HG03521 (cell line): ENCODE results near the gene C1orf122.

Experiments used
- ATAC-seq: cut with Tn5 transposase; IDR thresholded peaks from one replicate; pipeline ENCODE4 v1.9.1; 2021; ENCODE audit warnings: mild to moderate bottlenecking, moderate library complexity; ENCODE audit not compliant: unreplicated experiment

C1orf122 gene

DNA sequence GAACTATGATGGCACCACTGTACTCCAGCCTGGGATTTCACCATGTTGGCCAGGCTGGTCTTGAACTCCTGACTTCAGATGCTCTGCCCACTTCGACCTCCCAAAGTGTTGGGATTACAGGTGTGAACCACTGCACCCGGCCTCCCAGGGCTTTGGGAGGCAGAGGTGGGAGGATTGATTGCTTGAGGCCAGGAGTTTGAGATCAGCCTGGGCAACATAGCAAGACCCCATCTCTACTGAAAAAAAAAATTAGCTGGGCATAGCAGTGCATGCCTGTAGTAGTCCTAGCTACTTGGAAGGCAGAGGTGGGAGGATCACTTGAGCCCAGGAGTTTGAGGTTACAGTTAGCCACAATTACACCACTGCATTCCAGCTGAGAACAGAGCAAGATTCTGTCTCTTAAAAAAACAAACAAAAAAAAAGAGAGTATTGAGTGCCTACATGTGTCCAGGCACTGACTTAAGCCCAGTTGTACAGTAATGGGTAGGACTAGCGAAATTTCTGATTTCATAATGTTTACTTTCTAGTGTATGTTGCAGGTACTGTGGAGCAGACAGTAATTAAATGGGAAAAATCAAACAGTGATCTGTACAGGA, 9.7 kb upstream of the C1orf122 start:
- no peak for ATAC-seq

DNA sequence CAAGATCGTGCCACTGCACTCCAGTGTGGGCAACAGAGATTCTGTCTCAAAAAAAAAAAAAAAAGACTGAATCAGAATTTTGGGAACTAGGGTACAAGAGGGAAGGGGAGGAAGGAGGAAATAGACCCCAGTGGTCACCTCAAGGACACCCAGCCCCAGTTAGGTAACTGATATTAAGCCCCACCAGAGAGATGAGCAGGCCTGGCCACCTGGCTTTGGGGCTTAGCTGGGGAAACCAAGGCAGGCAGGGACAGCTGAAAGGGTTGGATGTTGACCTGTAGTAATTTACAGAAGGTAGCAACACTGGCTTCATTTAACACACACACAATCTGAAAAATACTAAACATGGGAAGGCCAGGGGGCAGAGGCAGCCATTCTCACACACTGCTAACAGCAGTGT, 5.2 kb upstream of the C1orf122 start:
- ATAC-seq, result no peak

DNA sequence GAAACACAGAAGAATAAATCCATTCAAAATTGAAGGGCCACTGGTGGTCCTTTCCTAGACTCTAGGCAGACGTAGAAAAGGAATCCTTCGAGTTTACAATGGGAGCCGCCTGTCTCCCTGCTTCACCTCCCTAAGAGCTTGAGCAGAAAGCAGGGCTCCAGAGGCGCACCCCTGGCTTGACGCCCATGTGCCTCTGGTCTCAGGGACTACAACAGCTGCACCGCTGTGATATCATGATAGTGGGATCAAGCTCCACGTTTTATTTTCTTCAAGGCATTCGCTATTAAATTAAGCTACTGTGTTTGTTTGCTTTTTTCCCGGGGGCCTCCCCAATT, 403 bp upstream of the C1orf122 start:
- ATAC-seq, result no peak

DNA sequence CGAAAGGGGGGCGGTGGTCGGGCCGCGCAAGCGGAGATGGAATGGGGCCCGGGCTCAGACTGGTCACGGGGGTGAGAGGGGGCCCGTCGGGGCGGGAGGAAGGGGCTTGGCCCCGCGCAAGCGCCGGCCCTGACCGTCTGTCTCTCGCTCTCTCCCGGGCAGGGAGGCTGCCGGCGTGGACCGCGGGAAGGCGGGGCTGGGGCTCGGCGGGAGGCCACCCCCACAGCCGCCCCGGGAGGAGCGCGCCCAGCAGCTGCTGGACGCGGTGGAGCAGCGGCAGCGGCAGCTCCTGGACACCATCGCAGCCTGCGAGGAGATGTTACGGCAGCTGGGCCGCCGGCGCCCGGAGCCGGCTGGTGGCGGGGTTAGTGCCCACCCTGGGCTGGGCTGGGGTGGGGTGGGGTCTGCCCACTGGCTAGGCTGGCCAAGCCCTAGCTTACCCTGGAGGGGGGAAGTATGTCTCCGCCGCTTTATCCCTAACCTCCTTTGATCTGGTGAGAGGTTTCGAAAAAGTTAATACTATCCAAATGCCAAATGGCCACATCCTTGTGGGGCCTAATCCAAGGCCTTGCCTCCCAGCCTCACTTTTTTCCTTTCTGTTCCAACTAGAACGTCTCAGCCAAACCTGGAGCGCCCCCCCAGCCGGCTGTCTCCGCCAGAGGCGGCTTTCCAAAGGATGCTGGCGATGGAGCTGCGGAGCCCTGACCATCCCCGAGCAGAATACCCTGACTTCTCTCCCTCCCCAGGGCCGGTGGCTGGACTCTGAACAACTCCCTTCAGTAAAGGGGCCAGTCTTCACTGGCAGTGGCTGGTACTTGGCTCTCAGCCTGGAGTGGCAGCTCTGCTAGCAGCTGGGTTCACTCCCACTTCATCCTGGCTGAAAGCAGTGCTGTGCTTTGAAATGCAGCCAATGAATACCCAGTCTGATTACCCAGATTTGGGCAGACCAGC, 1.1 kb downstream of the C1orf122 start:
- ATAC-seq, result peak; percentile 22

DNA sequence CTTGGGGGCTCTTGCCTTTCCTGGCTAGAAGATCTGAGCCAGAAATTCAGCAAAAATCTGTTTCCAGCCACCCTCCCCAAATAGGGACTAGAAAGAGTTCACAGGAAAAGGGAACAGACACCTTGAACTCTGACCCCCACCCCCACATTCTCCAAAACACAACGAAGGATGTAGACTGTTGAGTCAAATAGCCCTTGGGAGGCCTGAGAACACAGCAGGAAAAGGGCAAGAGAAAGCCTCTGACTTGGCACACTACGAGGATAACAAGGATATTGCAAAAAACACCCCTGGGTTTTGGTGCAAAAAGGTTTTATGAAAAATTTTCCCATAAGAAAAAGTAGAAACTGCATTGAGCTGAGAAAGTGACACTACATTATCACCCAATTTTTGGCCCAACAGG, 2.4 kb downstream of the C1orf122 start:
- no peak for ATAC-seq

DNA sequence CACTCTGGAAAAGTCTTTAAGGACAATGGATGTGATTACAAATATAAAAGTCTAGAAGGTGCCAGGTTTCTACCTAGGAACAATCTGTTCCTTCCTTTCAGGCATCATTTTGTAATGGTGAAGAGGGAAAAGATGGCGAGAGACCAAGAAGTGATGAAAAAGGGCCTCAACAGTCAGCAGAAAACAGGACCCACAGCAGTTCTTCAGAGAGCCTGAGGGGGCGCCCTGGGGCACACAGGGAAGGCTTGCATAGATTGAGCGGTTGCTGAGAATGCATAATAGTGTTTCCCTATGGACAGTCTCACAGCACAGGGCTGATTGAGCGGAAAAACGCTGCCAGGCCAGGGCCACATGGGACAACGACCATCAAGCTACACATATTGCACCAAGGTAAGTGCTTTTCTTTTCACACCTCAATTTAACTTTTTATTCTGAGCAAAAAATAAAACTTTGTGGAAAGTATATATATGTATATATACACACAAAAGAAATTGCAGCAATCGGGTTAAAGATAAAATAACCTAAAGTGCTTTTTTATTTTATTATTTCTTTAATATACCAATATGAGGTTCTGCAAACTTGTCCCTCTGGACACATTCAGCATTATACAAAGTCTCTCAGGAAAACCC, 3.6 kb downstream of the C1orf122 start:
- ATAC-seq, result no peak

DNA sequence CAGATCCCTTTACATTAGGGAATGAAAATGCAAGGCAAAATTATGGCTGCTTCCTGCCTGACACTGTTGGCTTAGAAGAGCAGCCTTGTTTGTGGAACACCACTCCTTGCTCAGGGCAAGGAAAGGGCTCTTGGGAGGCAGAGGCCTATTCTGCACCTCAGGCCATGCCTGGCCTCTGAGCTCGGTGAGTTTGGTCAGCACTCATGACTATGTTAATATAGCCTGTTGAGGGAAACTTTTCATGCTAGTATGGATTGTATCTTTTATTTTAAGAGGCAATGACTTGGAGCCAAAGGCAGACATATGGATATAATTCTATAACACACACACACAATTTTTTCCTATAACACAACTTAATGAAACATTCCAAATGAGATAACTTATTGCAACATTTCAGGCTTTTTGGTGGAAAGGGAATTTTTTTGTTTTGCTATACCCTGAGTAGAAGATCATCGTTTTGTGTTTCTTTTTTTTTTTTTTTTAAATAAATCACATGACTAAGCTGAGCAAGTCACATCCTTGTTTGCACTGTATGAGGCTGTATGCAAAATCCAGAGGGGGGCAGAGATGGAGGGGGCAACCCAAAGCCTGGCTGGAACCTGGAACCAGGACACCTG, 6.0 kb downstream of the C1orf122 start:
- no peak for ATAC-seq

DNA sequence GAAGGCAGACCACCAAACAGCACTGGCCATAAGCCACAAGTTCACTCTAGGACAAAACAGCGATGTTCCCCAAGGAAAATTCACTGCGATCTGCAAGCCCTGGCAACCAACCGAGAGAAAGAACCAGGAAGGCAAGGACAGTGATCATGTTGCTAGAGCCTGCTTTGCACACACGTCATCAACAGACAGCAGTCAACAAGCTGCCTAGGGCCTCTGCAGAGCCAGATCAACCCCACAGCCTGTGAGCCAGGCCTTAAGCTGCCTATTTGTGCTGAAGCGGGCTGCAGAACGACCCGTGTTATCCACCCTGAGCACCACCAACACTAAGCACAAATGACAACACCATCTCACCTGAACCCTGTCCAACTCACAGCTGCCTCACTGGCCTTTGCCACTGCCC, 6.7 kb downstream of the C1orf122 start:
- no peak for ATAC-seq

DNA sequence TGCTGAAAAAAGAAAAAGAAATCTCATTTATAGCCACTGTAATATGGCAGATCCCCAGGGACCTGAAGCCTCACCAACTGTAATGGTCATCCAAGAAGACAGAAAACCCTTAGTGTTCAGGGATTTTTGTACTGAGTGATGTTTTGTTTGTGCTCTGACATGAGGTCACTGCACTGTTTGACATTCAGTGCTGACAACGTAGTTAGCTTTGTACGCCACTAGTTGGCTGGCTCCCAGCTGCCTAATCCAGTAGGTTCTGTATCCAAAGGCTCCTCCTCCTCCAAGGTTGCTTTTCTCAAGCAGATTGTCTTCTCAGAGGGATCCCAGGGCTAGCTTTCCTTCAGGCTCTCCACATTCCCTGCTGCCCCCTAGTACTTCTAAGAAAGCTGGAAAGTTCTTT, 9.9 kb downstream of the C1orf122 start:
- no peak for ATAC-seq

DNA sequence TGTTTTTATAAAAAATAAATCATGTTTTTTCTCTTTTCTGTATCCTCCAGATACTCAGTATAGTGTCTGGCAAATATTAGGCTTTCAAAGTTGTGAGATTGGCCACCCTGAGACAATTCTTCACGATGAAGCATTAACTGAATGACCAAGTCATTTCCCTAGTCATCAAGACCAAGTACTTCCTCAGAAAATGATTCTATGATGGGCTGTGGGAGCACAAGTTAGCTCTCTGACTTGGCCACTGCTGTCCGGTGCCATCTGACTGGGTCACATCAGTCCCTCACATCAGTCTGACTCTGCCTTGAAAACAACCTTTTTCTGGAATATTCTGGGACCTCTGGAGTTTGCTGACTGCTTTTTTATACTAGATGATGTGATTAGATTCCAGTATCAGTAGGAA, 13.9 kb downstream of the C1orf122 start:
- ATAC-seq, result no peak

DNA sequence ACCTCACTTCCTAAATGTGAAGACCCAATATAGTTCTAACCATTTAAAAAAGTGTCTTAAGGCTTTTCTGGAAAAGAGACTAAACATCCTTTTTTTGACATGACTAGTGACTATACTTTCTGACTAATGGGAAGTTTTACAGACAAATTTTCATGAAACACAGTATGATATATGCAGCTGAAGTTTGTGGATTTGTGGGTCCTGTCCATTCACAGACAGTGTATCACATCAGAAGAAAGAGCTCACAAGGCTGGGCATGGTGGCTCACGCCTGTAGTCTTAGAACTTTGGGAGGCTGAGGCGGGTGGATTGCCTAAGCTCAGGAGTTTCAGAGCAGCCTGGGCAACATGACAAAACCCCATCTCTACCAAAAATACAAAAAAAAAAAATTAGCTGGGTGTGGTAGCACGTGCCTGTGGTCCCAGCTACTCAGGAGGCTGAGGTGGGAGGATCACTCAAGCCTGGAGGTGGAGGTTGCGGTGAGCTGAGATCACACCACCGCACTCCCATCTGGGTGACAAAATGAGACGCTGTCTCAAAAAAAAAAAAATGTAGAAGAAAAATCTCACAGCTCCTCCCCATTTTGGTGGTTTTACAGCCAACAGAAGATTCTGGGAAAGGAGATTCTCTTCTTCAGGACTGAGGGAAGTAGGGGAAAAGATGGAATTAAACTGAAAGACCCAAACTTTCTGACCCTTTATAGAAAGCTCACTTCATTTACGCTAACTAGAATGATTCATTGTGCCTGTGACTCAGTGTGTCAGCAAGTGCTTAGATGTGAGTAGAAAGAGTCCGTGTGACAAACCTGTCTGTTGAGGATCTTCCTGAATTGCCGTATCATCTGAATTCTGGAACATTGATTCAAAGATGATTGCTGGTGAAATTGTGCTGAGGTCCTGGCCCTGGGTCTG, 15.6 kb downstream of the C1orf122 start:
- ATAC-seq, result no peak

DNA sequence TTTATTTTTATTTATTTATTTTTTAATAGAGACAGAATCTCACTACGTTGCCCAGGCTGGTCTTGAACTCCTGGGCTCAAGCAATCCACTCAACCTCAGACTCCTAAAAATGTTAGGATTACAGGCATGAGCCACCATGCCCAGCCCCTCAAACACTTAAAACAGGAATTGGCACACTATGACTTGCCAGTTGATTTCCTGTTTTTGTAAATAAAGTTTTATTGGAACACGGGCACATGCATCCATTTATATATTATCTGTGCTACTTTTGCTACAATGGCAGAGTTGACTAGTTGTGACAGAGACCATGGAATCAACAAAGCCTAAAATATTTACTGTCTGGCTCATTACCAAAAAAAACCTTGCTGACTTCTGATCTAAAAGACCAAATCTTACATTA, 16.4 kb downstream of the C1orf122 start:
- no peak for ATAC-seq

DNA sequence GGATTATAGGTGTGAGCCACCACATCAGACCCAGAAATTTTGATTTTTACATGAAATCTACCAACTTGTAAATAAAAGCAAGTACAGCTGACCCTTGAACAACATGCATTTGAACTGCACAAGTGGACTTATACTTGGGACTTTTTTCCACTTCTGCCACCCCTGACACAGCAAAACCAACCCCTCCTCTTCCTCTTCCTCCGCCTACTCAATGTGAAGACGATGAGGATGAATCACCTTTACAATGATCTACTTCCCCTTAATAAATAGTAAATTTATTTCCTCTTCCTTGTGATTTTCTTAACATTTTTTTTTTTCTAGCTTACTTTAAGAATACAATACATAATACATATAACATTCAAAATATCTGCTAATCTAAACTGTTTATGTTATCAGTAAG, 17.9 kb downstream of the C1orf122 start:
- no peak for ATAC-seq

DNA sequence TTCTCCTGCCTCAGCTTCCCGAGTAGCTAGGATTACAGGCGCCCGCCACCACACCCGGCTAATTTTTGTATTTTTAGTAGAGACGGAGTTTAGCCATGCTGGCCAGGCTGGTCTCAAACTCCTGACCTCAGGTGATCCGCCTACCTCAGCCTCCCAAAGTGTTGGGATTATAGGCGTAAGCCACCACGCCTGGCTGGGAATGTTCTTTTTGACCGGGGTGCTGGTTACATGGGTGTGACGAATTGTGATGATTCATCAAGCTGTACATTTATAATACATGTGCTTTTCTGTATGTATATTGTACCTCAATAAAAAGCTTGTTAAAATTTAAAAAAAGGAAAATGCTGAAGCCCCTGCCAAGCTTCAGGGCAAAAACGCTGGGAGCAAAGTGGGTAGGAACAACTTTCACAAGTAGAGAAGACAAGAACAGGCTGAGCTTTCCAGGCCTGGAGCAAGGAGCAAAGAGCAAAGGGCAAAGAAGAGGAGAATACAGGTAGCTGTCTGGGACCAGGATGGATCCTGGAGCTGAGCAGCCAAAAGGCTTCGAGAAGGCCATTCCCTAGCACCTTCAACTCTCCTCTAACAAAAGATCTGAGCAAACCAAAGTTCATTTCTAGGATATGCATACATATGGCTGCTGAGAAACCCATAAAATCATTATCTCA, 21.0 kb downstream of the C1orf122 start:
- ATAC-seq, result no peak

DNA sequence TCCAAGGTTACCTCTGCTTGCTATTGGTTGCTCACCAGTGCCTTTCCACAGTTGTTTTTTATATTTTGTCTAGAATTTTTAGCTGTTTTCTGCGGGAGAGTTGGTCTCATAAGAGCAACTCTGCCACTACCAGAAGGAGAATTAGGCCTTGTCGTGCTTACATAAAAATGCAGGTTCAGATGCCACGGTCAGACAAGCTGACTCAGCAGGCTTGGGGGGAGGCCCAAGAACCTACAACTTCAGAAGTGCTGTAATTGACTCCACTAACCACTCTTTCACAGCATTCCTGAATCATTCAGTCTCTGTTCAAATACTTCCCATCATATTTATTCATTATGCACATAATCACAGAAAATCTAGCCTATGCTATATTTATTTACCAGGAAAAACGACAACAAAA, 23.5 kb downstream of the C1orf122 start:
- ATAC-seq, result no peak

DNA sequence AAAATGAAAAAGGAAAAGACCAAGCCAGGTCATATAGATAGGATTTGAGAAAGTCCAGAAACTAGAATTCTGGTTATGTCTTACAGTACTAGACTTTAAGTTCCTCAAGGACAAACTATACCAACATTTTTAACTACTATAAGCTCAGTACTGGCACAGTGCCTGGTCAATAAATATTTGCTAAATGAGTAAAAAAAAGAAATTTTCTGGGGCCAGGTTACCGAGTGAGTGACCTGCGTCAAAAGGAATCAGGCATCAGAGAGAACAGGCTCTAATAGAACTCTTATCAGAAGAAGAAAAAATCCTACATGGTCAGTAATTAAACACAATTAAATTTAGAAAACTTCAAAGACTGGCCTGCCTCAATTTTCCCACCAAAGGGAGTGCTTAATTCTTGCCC, 24.2 kb downstream of the C1orf122 start:
- ATAC-seq, result no peak

DNA sequence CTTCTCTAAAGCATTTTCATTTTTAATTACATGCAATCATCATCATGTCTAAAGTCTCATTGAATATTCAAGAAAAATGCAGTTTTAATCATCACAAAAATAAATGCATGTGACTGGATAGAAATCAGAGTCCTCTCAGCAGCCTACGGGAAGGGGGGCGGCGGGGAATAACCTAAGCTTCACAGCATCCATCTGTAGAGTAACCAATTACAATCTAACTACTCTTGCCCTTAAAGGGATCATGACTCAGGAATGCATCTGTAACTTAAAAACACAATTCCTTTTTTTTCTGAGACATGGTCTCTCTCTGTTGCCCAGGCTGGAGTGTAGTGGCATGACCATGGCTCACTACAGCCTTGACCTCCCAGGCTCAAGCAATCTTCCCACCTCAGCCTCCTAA, 29.2 kb downstream of the C1orf122 start:
- ATAC-seq, result no peak

DNA sequence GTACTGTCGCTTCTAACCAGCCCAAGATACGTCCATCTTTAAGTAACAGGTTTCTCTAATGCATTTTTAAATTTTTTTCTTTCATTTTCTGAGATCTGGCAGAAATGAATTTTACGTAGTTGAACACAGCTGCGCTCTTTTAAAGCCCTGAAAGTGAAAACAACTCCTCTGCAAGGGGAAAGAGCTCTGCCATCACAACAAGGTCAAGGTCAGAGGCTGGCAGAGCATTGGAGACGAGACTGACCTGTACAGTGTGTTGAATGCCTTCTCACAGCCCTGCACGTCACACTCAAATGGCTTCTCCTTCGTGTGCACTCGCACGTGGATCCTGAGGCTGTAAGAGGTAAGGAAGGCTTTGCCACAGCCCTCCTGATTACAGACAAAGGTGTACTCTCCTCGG, 32.1 kb downstream of the C1orf122 start:
- ATAC-seq, result no peak

DNA sequence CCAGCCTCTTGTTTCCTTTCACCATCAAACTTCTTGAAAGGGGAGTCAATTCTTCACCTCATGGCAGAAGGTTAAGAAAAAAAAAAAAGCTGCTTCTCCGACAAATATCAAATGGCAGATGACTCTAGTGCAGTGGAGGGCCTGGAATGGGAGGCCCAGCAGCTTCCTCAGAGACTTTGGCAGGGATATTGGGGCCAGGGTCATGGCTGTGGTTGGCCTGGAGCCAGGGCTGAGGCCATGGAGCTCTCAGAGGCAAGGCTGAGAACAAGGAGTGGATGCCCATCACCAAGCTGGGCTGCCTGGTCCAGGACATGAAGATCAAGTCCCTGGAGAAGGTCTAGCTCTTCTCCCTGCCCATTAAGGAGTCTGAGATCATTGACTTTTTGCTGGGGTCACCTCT, 33.1 kb downstream of the C1orf122 start:
- no peak for ATAC-seq

DNA sequence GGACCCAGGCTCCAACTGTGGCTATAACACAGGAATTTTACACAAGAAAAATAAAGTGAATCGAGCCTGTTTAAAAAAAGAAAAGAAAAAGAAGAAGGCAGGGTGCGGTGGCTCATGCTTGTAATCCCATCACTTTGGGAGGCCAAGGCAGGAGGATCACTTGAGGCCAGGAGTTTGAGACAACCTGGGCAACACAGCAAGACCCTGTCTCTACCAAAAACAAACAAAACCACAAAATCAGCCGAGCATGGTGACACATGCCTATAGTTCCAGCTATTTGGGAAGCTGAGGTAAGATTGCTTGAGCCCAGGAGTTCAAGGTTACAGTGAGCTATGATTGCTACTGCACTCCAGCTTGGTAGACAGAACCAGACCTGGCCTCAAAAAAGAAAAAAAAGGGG, 34.1 kb downstream of the C1orf122 start:
- no peak for ATAC-seq
